ENCODE measurements around the gene OR56A5. TPM values are rescaled to one million over a fixed set of nuclear protein-coding genes. Genes with fewer than 3 reads are reported as not detected.

The OR56A5 gene, protein sequence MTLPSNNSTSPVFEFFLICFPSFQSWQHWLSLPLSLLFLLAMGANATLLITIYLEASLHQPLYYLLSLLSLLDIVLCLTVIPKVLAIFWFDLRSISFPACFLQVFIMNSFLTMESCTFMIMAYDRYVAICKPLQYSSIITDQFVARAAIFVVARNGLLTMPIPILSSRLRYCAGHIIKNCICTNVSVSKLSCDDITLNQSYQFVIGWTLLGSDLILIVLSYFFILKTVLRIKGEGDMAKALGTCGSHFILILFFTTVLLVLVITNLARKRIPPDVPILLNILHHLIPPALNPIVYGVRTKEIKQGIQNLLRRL
- total RNA-seq (not detected), polyA plus RNA-seq (not detected)
- long read RNA-seq, donor 1 = 0 reads
- long read RNA-seq, donor 2 = 0 reads

DNA sequence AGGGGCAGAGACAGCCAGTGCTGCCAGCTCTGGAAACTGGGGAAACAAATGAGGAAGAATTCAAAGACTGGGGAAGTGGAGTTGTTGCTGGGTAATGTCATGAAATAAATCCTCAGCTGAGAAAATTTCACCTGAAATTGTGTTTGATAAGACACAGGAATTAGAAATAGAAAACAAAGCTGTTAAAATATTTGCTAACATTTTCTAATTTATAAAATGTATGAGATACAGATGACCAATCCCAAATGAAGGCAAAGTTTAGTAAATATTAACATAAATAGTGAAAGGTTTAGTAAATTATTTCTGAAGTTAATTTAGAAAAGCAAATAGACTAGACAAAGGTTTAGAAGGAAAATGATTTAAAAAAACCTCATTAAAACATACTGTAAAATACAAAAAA lies at the start of gene OR56A5:
OR56A5 (minus strand) TSS at position 101 of the 400 bp plus-strand sequence; CDS start at position 101, 0 bp downstream.
- TF ChIP-seq POLR2A (IDR thresholded peaks at IDR 0.05) (no peak), POLR2AphosphoS5 (IDR thresholded peaks at IDR 0.05) (no peak)
- TF ChIP-seq, protein P1, sequence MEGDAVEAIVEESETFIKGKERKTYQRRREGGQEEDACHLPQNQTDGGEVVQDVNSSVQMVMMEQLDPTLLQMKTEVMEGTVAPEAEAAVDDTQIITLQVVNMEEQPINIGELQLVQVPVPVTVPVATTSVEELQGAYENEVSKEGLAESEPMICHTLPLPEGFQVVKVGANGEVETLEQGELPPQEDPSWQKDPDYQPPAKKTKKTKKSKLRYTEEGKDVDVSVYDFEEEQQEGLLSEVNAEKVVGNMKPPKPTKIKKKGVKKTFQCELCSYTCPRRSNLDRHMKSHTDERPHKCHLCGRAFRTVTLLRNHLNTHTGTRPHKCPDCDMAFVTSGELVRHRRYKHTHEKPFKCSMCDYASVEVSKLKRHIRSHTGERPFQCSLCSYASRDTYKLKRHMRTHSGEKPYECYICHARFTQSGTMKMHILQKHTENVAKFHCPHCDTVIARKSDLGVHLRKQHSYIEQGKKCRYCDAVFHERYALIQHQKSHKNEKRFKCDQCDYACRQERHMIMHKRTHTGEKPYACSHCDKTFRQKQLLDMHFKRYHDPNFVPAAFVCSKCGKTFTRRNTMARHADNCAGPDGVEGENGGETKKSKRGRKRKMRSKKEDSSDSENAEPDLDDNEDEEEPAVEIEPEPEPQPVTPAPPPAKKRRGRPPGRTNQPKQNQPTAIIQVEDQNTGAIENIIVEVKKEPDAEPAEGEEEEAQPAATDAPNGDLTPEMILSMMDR (IDR thresholded peaks at IDR 0.05 in 8 of 11, conservative IDR thresholded peaks at IDR 0.05 in 3 of 11) = no peak
- Histone ChIP-seq H3K9me3 (peaks cover 0 to 18% (median 14%) of the 10 kb centered on the region in 8 donors), H3K36me3 (no peaks in the 10 kb centered on the region), H3K4me3 (no peak within 1 kb of the TSS), H3K27me3 (replicated peaks in 1 of 7) (peaks cover 0 to 9% (median 0%) of the 10 kb centered on the region in 7 donors), H3K27ac (no peak within 1 kb of the TSS), H3K4me1 (no peaks in the 10 kb centered on the region)
- intact Hi-C loops (cut with DNase I; ENCODE audit: low total_unique reads) = no loop called here
- no peak for DNase-seq

DNA sequence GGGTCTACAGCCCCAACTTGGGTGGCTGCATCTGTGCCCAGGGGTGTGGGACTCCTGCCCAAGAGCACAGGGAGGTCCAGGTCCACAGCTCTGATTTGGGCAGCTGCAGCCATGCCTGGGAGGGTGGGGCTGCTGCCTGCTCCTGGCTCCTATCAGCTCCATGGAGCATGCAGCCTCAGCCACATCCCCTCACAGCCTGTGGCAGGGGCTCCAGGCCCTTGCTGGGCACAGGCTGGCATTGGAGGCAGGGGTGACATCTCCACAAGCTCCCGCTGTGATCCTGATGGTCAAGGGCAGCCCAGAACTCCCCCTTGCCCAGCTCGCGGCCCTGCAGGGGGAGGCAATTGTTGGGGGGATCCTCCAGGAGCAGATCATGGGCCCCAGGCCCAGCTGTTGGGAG lies 44.7 kb upstream of the OR56A5 start:
- 75 to 100% (median 92%) methylated on average over 1 to 3 of the region's 3 CpGs for WGBS, 5 donors
- peaks cover 0 to 30% (median 17%) of the 10 kb centered on the region in 8 donors for H3K9me3 ChIP-seq
- H3K27me3 ChIP-seq (replicated peaks in 1 of 7) = peaks cover 0 to 19% (median 0%) of the 10 kb centered on the region in 7 donors
- TF ChIP-seq, protein P1 (IDR thresholded peaks at IDR 0.05 in 8 of 11, conservative IDR thresholded peaks at IDR 0.05 in 3 of 11) = no peak
- TF ChIP-seq POLR2AphosphoS5 (IDR thresholded peaks at IDR 0.05) = no peak
- H3K4me1 ChIP-seq = no peaks in the 10 kb centered on the region
- H3K27ac ChIP-seq = no peak overlapping the region
- H3K4me3 ChIP-seq = no peak overlapping the region
- no peak for DNase-seq
- intact Hi-C loops (cut with DNase I; ENCODE audit: low total_unique reads) = no loop called here
- no peaks in the 10 kb centered on the region for H3K36me3 ChIP-seq

DNA sequence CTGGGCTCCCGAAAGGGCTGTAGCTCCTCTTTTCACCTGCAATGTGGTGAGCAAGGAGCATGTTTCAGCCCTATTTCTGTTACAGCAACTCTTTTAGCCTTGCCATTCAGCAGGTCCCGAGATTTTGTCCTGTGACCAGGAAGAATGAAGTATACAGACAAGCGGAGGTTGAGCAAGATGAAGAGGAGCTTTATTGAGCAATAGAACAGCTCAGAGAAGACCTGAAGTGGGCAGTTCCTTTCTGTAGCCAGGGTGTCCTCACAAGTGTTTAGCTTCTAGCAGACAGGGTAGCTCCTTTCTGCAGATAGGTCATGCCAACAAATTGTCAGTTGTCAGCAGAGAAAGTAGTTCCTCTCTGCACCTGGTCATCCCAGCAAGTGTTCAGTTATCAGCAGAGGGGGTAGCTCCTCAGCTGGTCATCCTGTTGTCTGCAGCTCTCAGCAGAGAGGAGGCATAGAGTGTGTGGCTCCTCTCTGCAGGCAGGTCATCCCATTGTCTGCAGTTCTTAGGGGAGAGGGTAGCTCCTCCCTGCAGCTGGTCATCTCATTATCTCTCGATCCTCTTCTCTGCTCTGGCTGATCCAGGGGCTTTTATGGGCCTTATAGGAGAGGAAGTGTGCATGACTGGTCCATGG lies 43.9 kb upstream of the OR56A5 start:
- WGBS, 5 donors = 58 to 71% (median 65%) methylated on average over 3 to 4 of the region's 4 CpGs
- H3K4me3 ChIP-seq = no peak overlapping the region
- intact Hi-C loops (cut with DNase I; ENCODE audit: low total_unique reads) = no loop called here
- H3K4me1 ChIP-seq = no peaks in the 10 kb centered on the region
- peak overlapping the region in 1 of 8 donors; percentile 35 for H3K27ac ChIP-seq
- no peak for DNase-seq
- peaks cover 0 to 19% (median 0%) of the 10 kb centered on the region in 7 donors for H3K27me3 ChIP-seq (replicated peaks in 1 of 7)
- no peaks in the 10 kb centered on the region for H3K36me3 ChIP-seq
- TF ChIP-seq, protein P1 (IDR thresholded peaks at IDR 0.05 in 8 of 11, conservative IDR thresholded peaks at IDR 0.05 in 3 of 11) = no peak
- no peak for TF ChIP-seq POLR2AphosphoS5 (IDR thresholded peaks at IDR 0.05)
- TF ChIP-seq POLR2A (IDR thresholded peaks at IDR 0.05) = no peak
- H3K9me3 ChIP-seq = peaks cover 0 to 22% (median 14%) of the 10 kb centered on the region in 8 donors

DNA sequence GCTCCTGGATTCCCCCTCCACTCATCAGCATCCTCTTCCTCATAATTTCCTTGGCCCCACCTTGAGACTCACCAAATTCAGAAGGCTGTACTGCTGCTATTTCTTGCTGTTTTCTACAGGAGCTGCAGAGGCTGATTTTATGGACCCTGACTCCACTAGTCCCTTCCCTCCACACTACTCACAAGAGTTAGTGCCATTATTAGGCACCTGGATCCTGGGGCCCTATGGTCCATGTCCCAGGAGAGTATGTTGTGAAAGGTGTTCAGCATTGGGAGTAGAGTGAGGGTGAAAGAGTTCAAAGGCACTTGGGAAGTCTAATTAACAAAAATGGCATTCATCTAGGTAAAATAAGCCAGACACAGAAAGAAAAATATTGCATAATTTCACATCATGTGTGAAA lies 38.6 kb upstream of the OR56A5 start, which contains the start of gene OR56A4:
OR56A4 (minus strand) TSS at position 101 of the 400 bp plus-strand sequence. CDS start 3,954 bp downstream, outside the sequence.
- TF ChIP-seq POLR2A (IDR thresholded peaks at IDR 0.05) (no peak), POLR2AphosphoS5 (IDR thresholded peaks at IDR 0.05) (no peak)
- TF ChIP-seq, protein P1 (IDR thresholded peaks at IDR 0.05 in 8 of 11, conservative IDR thresholded peaks at IDR 0.05 in 3 of 11) = no peak
- Histone ChIP-seq H3K36me3 (no peaks in the 10 kb centered on the region), H3K4me3 (no peak within 1 kb of the TSS), H3K9me3 (no peaks in the 10 kb centered on the region), H3K4me1 (no peaks in the 10 kb centered on the region), H3K27ac (no peak within 1 kb of the TSS), H3K27me3 (replicated peaks in 1 of 7) (peaks cover 0 to 4% (median 0%) of the 10 kb centered on the region in 7 donors)
- DNase-seq = no peak
- intact Hi-C loops (cut with DNase I; ENCODE audit: low total_unique reads) = no loop called here
